ENCODE data around the gene HSD17B1.
A peak's percentile ranks its signal among the peaks of the same experiment; 100 is the strongest.

Gene HSD17B1

DNA sequence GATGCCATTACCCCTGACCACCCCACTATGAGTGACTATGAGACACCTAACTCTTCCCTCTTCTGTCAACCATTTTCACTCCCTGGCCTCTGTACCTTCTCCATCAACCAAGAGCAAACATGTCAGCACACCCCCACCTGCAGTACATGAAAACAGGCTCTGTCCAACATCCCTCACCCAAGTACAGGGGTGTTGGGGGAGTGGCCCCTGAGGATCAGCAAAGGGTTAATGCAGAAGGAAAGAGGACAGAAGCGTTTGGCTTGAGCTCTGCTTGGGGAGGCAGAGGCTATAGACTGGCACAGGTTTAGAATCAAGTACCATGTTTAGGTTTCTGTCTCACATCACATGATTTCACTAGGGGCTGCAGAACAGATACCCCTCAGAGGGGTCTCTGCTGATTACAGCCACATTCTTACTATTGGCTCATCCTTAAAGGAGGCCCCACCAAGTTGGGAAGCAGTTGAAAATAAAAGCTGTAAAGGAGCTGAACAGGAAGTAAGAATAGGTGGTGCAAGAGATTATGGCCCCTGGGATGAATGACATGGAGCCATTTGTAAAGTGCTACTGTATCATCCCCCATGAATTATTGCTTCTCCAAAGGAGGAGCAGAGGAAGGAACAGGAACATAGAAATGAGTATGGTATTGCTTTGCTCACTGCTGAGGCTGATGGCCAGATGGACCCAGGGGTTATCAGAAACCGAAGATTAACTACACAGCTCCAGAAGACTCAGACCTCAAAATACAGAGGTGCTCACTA lies 27.2 kb downstream of the HSD17B1 start:
- Histone ChIP-seq H3K4me3 (ENCODE audit: low read depth, low read length, poor library complexity, severe bottlenecking) (no peak overlapping the region), H3K9me3 (ENCODE audit: low read length) (no peaks in the 10 kb centered on the region), H3K27ac (ENCODE audit: low read depth, low read length, poor library complexity, severe bottlenecking) (peak overlapping the region; percentile 93), H3K27me3 (ENCODE audit: insufficient read depth, low read length) (no peaks in the 10 kb centered on the region), H3K4me1 (ENCODE audit: insufficient read depth, low read length, severe bottlenecking) (peaks cover 38% of the 10 kb centered on the region), H3K9me2 (ENCODE audit: low read depth, low read length) (no peaks in the 10 kb centered on the region), H3K9ac (ENCODE audit: low read length) (peak overlapping the region; percentile 26), H4K20me1 (ENCODE audit: insufficient read depth, low read length) (no peaks in the 10 kb centered on the region), H3K79me2 (ENCODE audit: insufficient read depth, low read length) (no peaks in the 10 kb centered on the region), H2AFZ (ENCODE audit: low read length) (no peak overlapping the region), H3K36me3 (ENCODE audit: insufficient read depth, low read length) (peaks cover 60% of the 10 kb centered on the region), H3F3A (ENCODE audit: insufficient read depth, low read length) (0 out of 2 replicates have a peak, but pooled peaks cover 5% of the 10 kb centered on the region), H3K4me2 (ENCODE audit: low read length) (peak overlapping the region; percentile 69)
- TF ChIP-seq, protein P1, sequence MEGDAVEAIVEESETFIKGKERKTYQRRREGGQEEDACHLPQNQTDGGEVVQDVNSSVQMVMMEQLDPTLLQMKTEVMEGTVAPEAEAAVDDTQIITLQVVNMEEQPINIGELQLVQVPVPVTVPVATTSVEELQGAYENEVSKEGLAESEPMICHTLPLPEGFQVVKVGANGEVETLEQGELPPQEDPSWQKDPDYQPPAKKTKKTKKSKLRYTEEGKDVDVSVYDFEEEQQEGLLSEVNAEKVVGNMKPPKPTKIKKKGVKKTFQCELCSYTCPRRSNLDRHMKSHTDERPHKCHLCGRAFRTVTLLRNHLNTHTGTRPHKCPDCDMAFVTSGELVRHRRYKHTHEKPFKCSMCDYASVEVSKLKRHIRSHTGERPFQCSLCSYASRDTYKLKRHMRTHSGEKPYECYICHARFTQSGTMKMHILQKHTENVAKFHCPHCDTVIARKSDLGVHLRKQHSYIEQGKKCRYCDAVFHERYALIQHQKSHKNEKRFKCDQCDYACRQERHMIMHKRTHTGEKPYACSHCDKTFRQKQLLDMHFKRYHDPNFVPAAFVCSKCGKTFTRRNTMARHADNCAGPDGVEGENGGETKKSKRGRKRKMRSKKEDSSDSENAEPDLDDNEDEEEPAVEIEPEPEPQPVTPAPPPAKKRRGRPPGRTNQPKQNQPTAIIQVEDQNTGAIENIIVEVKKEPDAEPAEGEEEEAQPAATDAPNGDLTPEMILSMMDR (IDR thresholded peaks at IDR 0.05; ENCODE audit: low read length), result no peak
- no peak for TF ChIP-seq EZH2 (IDR thresholded peaks at IDR 0.05; ENCODE audit: borderline replicate concordance, low read length)

DNA sequence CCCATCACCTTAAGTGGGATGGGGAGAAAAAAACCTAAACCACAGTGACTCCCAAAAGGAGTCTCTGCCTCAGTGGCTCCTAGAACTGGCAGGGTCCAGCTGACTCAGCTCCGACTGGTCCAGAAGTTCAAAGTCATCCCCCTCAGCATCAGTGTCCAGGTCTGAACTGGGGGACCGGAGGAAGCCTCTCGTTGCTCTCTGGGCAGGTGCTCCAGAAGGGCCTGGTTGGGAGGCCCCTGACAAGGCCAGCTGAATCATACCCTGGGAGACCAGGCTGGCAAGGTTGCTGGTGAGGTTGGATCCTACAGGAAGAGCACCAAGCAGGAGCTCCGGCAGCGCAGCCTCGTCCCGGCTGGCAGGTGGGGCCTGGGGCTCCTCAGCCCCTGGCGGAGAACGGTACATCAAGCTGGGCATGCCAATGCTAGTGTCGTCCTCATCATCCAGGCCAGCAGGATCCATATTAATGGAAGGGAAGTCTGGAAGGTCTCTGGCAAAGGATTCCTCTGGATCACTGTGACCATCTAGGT lies 29.1 kb downstream of the HSD17B1 start:
- 0 out of 2 replicates have a peak, but pooled peaks cover 5% of the 10 kb centered on the region for H3F3A ChIP-seq (ENCODE audit: insufficient read depth, low read length)
- H3K27me3 ChIP-seq (ENCODE audit: insufficient read depth, low read length), result no peaks in the 10 kb centered on the region
- H3K27ac ChIP-seq (ENCODE audit: low read depth, low read length, poor library complexity, severe bottlenecking), result no peak overlapping the region
- no peak overlapping the region for H3K9ac ChIP-seq (ENCODE audit: low read length)
- H4K20me1 ChIP-seq (ENCODE audit: insufficient read depth, low read length), result no peaks in the 10 kb centered on the region
- no peak overlapping the region for H2AFZ ChIP-seq (ENCODE audit: low read length)
- no peak overlapping the region for H3K4me2 ChIP-seq (ENCODE audit: low read length)
- H3K9me2 ChIP-seq (ENCODE audit: low read depth, low read length), result no peaks in the 10 kb centered on the region
- peaks cover 30% of the 10 kb centered on the region for H3K4me1 ChIP-seq (ENCODE audit: insufficient read depth, low read length, severe bottlenecking)
- no peaks in the 10 kb centered on the region for H3K9me3 ChIP-seq (ENCODE audit: low read length)
- no peak for TF ChIP-seq EZH2 (IDR thresholded peaks at IDR 0.05; ENCODE audit: borderline replicate concordance, low read length)
- TF ChIP-seq, protein P1 (IDR thresholded peaks at IDR 0.05; ENCODE audit: low read length), result no peak
- no peak overlapping the region for H3K4me3 ChIP-seq (ENCODE audit: low read depth, low read length, poor library complexity, severe bottlenecking)
- no peaks in the 10 kb centered on the region for H3K79me2 ChIP-seq (ENCODE audit: insufficient read depth, low read length)
- H3K36me3 ChIP-seq (ENCODE audit: insufficient read depth, low read length), result peaks cover 73% of the 10 kb centered on the region

DNA sequence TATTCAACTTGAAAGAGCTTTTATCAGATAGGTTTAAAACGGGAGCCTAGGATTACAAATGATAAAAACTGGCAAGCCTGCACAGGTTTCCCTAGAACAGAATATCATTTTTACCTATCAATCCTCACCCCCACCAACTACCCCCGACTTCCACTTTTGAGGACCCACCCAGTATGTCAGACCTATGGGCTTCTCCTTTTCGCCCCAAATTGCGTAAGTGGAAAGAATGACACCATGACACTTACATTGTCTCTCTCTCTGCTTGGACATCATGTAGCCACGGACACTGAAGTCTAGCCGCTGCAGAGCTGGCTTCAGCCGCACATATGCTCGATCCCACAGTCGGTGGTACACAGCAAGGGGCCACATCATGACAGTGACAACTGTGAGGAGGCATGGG lies 32.2 kb downstream of the HSD17B1 start:
- Histone ChIP-seq H4K20me1 (ENCODE audit: insufficient read depth, low read length) (no peaks in the 10 kb centered on the region), H3K27ac (ENCODE audit: low read depth, low read length, poor library complexity, severe bottlenecking) (no peak overlapping the region), H3K36me3 (ENCODE audit: insufficient read depth, low read length) (peaks cover 96% of the 10 kb centered on the region), H3K4me3 (ENCODE audit: low read depth, low read length, poor library complexity, severe bottlenecking) (no peak overlapping the region), H3K9ac (ENCODE audit: low read length) (no peak overlapping the region), H3K9me2 (ENCODE audit: low read depth, low read length) (no peaks in the 10 kb centered on the region), H3K9me3 (ENCODE audit: low read length) (no peaks in the 10 kb centered on the region), H3F3A (ENCODE audit: insufficient read depth, low read length) (no peaks in the 10 kb centered on the region), H3K79me2 (ENCODE audit: insufficient read depth, low read length) (no peaks in the 10 kb centered on the region), H3K4me1 (ENCODE audit: insufficient read depth, low read length, severe bottlenecking) (peaks cover 18% of the 10 kb centered on the region), H2AFZ (ENCODE audit: low read length) (no peak overlapping the region), H3K27me3 (ENCODE audit: insufficient read depth, low read length) (no peaks in the 10 kb centered on the region), H3K4me2 (ENCODE audit: low read length) (no peak overlapping the region)
- no peak for TF ChIP-seq EZH2 (IDR thresholded peaks at IDR 0.05; ENCODE audit: borderline replicate concordance, low read length)
- TF ChIP-seq, protein P1 (IDR thresholded peaks at IDR 0.05; ENCODE audit: low read length), result no peak
